GM10847 (cell line): ENCODE data around the gene SH3BP4.

ENCODE experiments used
- POLR2A ChIP-seq: IDR thresholded peaks from 2 replicates; pipeline ENCODE4 v1.6.1; 2011; ENCODE audit not compliant: insufficient read length; ENCODE audit errors: extremely low read depth

SH3BP4 gene

DNA sequence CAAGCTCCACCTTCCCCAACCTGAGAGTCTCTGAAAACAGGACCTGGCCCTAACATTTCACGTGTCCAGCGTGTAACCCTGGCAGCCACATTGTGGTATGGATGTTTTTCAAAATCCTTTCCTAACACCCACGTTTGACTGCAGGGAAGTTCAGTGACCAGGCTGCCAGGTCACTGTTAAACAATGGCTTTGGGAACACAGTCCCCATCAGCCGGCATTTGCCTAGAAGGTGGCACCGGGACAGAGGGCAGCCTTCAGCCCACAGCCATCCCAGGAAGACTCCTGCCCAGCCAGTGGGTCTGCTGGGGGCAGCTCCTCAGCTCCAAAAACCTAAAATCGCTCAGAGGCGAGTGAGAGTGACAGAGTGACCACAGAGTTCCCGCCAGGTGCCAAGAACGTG lies 140.2 kb downstream of the SH3BP4 start:
- no peak for TF ChIP-seq POLR2A

DNA sequence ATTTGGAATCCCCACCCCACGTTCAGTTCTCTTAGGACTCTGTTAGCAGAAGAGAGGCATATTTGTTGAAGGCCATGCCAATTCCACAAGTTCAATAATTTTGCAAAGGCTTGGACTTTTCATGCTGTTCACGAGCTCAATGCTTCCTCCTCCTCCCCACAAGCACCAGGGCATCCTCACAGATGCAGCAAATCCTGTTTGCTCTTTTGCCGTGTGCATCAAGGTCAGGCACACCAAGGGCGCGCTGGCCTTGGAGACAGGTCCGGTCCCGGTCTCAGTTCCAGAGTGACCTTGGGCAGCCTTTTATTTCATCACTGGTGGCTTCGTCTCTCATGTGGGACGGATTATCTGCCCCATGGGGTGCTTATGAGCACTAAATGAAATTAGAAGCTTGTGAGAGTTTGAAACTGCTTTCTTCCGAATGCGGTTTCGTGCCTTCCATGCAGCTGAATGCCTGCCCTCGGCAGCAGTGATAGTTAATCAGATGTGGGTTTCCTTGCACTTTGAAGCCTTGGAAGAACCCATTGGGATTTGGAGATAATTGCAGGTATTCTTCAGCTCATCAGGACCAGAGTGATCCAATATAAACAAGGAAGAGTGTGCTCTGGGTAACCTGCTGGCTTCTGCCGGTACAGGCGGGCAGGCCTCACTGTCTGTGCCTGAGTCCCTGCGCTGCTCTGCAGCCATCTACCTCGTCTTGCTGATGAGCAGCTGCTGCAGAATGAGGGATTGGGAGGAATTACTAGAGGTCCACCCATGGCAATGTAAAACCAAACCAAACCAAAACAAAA lies 140.8 kb downstream of the SH3BP4 start:
- TF ChIP-seq POLR2A: no peak

DNA sequence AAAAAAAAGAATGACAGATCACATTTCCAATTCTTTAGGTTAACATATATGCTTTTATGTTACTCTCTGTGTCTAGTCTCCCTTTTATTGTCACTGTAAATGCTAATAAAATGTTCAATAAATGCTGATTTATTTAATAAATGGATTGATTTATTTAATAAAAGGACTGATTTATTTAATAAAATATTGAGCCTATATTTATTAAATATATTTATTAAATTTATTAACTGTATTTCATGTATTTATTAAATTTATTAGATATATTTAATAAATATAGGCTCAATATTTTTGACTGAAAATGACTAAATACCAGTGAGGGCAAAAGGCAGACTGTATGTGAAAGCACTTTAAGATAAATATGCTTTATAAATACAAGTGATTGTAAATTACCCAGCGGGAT lies 142.6 kb downstream of the SH3BP4 start:
- TF ChIP-seq POLR2A: no peak

DNA sequence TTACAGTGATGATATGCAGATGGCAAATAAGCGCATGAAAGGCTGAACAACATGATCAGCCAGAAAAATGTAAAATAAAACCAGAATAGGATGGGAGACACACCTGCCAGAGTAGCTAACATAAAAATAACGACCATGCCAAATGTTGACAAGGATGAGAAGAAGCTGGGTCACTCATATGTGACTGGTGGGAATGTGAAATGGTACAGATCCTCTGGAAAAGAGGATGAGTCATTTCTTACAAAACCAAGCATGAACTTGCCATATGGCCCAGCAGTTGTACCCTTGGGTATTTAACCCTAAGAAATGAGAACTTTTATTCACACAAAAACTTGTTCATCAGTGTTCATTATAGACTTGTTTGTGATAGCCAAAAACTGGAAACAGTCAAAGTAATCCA lies 143.8 kb downstream of the SH3BP4 start:
- no peak for TF ChIP-seq POLR2A

DNA sequence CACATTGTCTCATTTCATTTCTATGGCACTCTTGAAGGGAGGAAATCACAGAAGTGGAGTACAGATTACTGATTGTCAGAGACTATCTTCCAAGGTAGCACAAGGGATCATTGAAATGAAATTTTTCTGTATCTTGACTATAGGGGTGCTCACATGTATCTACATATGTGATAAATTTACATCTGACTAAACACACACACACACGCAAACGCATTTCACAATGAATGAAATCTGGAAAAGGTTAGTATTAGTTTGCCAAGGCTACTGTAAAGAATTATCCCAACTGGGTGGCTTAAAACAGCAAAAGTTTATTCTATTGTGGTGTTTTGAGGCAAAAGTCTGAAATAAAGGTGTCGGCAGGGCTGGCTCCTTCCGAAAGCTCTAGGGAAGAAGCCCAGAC lies 144.6 kb downstream of the SH3BP4 start:
- TF ChIP-seq POLR2A: no peak

DNA sequence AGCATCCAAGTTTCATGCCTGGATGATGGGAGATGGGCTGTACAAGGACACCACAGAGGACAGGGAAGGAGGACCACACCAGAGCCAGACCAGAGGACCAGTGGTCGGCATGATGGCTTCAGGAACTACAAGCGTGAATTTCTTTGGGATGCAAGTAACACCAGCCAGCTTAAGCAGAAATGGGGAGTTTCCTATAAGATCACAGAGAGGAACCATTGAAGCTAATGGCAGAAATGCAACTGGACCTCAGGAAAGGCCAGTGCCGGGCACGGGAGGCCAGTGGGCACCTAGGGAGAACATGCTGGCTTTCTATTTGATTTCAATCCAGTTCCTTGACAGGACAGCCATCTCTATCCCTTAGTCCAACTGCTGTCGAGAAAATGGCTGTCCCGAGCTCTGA lies 145.4 kb downstream of the SH3BP4 start:
- no peak for TF ChIP-seq POLR2A

DNA sequence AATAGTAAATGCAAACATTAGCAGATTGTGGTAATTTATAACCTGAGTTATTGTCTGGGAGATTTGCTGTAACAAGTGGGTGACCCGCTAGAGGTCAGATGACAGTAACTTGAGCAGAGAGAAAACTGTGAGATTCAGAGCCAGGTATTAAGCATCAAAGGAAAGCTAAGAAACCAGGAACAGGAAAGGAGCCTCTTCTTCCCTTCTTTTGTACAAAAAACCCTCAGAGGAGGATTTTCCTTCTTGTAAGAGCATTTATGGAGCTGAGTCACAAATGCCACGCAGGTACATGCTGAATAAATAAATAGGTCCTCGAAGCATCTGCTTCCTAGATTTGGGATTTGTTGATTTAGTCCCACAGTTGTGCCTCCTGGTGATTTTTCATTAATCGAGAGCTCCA lies 146.5 kb downstream of the SH3BP4 start:
- TF ChIP-seq POLR2A: no peak

DNA sequence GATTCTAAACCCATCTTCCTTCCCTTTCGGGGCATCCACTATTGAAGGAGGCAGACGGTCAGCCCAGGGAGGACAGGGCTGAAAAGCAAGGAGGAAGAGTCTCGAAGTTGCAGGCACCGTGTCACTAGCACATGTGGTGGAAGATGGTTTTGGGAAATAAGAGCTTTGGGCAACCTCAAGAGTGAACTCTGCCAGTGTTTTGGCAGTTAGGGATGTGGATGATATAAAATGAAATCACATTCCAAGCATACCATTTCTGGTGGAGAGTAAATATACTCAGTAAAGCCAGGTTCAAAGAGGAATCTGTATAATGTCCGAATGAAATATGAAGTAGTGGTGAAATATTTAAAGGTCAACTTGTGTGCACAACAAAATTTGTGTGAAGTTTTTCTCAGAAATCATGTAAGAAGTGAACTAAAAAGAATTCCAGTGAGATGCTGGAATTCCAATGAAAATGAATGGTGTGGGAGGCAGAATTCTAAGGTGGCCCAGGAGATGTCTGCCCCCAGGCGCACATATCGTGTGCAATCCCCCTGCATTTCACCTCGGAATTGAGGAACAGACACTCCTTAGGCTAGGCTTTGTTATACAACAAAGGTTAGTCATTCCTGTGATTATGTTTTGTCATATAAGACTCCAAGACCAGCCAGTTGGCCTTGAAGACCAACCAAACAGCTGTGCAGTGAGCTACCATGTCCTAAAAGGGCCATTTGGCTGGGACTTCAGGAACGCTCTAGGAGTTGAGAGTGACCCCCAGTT lies 147.1 kb downstream of the SH3BP4 start:
- no peak for TF ChIP-seq POLR2A

DNA sequence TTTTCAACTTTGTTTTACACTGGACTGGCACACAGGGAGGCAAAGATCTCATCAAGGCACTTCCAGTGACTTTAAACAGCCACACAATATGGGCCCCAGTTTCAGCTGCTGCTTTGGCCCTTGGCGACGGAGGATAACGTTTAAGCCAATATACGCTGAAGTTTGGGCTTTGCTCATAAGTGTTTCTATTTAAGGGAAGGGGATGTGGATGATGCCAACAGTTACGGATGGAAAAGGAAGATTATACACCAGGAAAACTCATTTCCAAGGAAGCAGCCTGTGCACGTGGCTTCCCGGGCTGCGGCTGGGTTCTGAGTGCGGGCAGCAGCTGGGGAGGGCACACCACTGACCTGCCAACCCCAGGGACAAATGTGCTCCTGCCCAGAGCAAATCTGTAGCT lies 151.1 kb downstream of the SH3BP4 start:
- no peak for TF ChIP-seq POLR2A
